Measurements from ENCODE around the gene DYRK1B. TPM values are rescaled to one million over a fixed set of nuclear protein-coding genes. Genes with fewer than 3 reads are reported as not detected.
"Not testable (repeated sequence)": the region's sequence is repeated elsewhere in the genome, so short reads cannot be mapped to it uniquely, and the experiment has no call there.

The DYRK1B gene
- polyA plus RNA-seq, 1 of the 3 experiments (the other 2 are of a cell fraction) = 17.2 TPM

DNA sequence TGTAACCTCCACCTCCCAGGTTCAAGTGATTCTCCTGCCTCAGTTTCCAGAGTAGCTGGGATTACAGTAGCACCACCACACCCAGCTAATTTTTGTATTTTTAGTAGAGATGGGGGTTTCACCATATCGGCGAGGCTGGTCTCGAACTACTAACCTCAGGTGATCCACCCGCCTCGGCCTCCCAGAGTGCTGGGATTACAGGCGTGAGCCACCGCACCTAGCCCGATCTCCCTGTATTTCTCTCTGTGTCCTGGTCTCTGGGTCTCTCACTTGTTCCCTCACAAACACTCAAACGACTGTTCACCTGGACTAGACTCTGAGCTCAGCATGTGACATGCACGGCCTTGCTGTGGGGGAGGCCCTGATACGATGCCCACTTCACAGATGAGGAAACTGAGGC lies 44.9 kb upstream of the DYRK1B start:
- 65% methylated on average over 11 of the region's 11 CpGs for WGBS (ENCODE audit: low lambda C conversion rate)
- H3F3A ChIP-seq (replicated peaks; ENCODE audit: insufficient read depth); H3K4me1 ChIP-seq (ENCODE audit: control insufficient read depth in 1 of 2, insufficient read depth in 2 of 2, low read depth in 1 of 2, low read length in 1 of 2); H3K9me3 ChIP-seq; H2AFZ ChIP-seq (ENCODE audit: low read depth); H3K9me2 ChIP-seq; H3K36me3 ChIP-seq (replicated peaks in 1 of 2; ENCODE audit: control insufficient read depth in 1 of 2, insufficient read depth in 2 of 2, low read length in 1 of 2); H3K27ac ChIP-seq (ENCODE audit: low read depth in 2 of 2, low read length in 1 of 2); H3K4me2 ChIP-seq; H4K20me1 ChIP-seq (ENCODE audit: insufficient read depth); H3K4me3 ChIP-seq (ENCODE audit: low read depth in 2 of 2, low read length in 1 of 2); H3K9ac ChIP-seq; H3K79me2 ChIP-seq (ENCODE audit: insufficient read depth); POLR2A ChIA-PET; DNase-seq; H3K27me3 ChIP-seq (ENCODE audit: insufficient read depth): not testable (repeated sequence)
- CTCF ChIA-PET = interaction anchor here (0.8 to 1.0 kb wide), 2 partner anchors 15 to 92 kb away, joined by 3 read pairs; partner anchors contain the start of gene PSMC4

DNA sequence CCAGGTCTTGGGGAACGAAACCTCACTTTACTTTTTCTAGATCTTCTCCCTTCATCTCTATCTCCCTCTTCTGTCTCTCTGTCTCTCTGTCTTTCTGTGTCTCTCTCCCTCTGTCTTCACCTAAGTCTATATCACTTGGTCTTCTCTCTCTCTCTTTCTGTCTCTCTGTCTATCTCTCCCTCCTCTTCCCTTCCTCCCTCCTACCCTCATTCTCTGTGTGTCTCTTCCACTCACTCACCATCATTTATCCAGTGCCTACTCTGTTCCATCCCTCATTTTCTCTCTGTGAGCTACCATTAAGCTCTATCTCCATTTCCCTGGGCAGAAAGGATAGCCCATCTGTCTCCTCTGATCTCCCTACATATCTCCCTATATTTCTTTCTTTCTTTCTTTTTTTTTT lies 44.4 kb upstream of the DYRK1B start:
- no peaks in the 10 kb centered on the region for H3K79me2 ChIP-seq (ENCODE audit: insufficient read depth)
- peak; percentile 26 for DNase-seq
- no peak overlapping the region for H3K4me2 ChIP-seq
- no peaks in the 10 kb centered on the region for H3K9me3 ChIP-seq
- CTCF ChIA-PET = interaction anchor here (1.0 kb wide), 1 partner anchor 93 kb away, joined by 3 read pairs; the partner anchor contains the start of gene PSMC4
- H3K4me1 ChIP-seq (ENCODE audit: control insufficient read depth in 1 of 2, insufficient read depth in 2 of 2, low read depth in 1 of 2, low read length in 1 of 2) = no peaks in the 10 kb centered on the region; a peak in 1 of 4 replicates
- H2AFZ ChIP-seq (ENCODE audit: low read depth) = no peak overlapping the region
- TF ChIP-seq TAF1 (IDR thresholded peaks at IDR 0.05; ENCODE audit: borderline replicate concordance, low read depth, low read length) (no peak), NRF1 (IDR thresholded peaks at IDR 0.05; ENCODE audit: low read depth, low read length) (no peak), SIN3A (IDR thresholded peaks at IDR 0.05; ENCODE audit: borderline replicate concordance, low read depth, low read length) (no peak), FOSL2 (IDR thresholded peaks at IDR 0.05; ENCODE audit: borderline replicate concordance, low read depth) (no peak), MEF2A (IDR thresholded peaks at IDR 0.05; ENCODE audit: borderline replicate concordance, low read depth) (no peak), EZH2phosphoT487 (IDR thresholded peaks at IDR 0.05; ENCODE audit: borderline replicate concordance, low read depth) (no peak), RAD21 (IDR thresholded peaks at IDR 0.05; ENCODE audit: low read length) (no peak), FOXJ3 (CRISPR knock-in tag; IDR thresholded peaks at IDR 0.05) (no peak)
- TF ChIP-seq, protein P1, sequence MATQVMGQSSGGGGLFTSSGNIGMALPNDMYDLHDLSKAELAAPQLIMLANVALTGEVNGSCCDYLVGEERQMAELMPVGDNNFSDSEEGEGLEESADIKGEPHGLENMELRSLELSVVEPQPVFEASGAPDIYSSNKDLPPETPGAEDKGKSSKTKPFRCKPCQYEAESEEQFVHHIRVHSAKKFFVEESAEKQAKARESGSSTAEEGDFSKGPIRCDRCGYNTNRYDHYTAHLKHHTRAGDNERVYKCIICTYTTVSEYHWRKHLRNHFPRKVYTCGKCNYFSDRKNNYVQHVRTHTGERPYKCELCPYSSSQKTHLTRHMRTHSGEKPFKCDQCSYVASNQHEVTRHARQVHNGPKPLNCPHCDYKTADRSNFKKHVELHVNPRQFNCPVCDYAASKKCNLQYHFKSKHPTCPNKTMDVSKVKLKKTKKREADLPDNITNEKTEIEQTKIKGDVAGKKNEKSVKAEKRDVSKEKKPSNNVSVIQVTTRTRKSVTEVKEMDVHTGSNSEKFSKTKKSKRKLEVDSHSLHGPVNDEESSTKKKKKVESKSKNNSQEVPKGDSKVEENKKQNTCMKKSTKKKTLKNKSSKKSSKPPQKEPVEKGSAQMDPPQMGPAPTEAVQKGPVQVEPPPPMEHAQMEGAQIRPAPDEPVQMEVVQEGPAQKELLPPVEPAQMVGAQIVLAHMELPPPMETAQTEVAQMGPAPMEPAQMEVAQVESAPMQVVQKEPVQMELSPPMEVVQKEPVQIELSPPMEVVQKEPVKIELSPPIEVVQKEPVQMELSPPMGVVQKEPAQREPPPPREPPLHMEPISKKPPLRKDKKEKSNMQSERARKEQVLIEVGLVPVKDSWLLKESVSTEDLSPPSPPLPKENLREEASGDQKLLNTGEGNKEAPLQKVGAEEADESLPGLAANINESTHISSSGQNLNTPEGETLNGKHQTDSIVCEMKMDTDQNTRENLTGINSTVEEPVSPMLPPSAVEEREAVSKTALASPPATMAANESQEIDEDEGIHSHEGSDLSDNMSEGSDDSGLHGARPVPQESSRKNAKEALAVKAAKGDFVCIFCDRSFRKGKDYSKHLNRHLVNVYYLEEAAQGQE (IDR thresholded peaks at IDR 0.05; ENCODE audit: low read depth, low read length) = no peak
- TF ChIP-seq, protein P2, sequence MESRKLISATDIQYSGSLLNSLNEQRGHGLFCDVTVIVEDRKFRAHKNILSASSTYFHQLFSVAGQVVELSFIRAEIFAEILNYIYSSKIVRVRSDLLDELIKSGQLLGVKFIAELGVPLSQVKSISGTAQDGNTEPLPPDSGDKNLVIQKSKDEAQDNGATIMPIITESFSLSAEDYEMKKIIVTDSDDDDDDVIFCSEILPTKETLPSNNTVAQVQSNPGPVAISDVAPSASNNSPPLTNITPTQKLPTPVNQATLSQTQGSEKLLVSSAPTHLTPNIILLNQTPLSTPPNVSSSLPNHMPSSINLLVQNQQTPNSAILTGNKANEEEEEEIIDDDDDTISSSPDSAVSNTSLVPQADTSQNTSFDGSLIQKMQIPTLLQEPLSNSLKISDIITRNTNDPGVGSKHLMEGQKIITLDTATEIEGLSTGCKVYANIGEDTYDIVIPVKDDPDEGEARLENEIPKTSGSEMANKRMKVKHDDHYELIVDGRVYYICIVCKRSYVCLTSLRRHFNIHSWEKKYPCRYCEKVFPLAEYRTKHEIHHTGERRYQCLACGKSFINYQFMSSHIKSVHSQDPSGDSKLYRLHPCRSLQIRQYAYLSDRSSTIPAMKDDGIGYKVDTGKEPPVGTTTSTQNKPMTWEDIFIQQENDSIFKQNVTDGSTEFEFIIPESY (IDR thresholded peaks at IDR 0.05; ENCODE audit: borderline replicate concordance, low read depth) = no peak
- TF ChIP-seq, protein P3, sequence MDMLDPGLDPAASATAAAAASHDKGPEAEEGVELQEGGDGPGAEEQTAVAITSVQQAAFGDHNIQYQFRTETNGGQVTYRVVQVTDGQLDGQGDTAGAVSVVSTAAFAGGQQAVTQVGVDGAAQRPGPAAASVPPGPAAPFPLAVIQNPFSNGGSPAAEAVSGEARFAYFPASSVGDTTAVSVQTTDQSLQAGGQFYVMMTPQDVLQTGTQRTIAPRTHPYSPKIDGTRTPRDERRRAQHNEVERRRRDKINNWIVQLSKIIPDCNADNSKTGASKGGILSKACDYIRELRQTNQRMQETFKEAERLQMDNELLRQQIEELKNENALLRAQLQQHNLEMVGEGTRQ (IDR thresholded peaks at IDR 0.05; ENCODE audit: borderline replicate concordance, low read depth, low read length) = no peak
- TF ChIP-seq, protein P4, sequence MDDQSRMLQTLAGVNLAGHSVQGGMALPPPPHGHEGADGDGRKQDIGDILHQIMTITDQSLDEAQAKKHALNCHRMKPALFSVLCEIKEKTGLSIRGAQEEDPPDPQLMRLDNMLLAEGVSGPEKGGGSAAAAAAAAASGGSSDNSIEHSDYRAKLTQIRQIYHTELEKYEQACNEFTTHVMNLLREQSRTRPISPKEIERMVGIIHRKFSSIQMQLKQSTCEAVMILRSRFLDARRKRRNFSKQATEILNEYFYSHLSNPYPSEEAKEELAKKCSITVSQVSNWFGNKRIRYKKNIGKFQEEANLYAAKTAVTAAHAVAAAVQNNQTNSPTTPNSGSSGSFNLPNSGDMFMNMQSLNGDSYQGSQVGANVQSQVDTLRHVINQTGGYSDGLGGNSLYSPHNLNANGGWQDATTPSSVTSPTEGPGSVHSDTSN (IDR thresholded peaks at IDR 0.05) = no peak
- no peak overlapping the region for H3K27ac ChIP-seq (ENCODE audit: low read depth in 2 of 2, low read length in 1 of 2)
- H3K4me3 ChIP-seq (ENCODE audit: low read depth in 2 of 2, low read length in 1 of 2) = no peak overlapping the region
- no peaks in the 10 kb centered on the region for H3K36me3 ChIP-seq (replicated peaks in 1 of 2; ENCODE audit: control insufficient read depth in 1 of 2, insufficient read depth in 2 of 2, low read length in 1 of 2)
- no peaks in the 10 kb centered on the region for H3K27me3 ChIP-seq (ENCODE audit: insufficient read depth)
- H3K9ac ChIP-seq = no peak overlapping the region
- no peaks in the 10 kb centered on the region for H3K9me2 ChIP-seq
- H4K20me1 ChIP-seq (ENCODE audit: insufficient read depth) = no peaks in the 10 kb centered on the region
- 63% methylated on average over 1 of the region's 1 CpG for WGBS (ENCODE audit: low lambda C conversion rate)
- POLR2A ChIA-PET = no interaction called here
- no peaks in the 10 kb centered on the region for H3F3A ChIP-seq (replicated peaks; ENCODE audit: insufficient read depth)

DNA sequence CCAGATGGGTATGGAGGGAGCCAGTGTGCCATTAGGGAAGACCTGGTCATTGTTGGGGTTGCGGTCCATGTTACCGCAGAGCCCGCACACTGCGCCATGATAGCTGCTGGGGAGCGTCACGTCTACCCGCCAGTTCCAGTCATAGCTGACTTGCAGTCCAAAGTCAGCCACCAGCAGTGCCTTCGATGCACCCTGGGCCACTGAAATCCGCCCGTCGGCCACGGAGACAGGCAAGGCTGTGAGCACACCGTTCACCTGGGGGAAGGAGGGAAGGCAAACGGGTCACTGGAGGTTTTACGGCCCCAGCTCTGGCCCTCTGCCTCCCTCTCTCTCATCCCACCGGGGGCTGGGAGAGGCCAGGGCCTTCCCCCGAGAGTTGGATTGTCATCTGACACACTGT lies 44.0 kb upstream of the DYRK1B start:
- H3K9ac ChIP-seq; H3K4me2 ChIP-seq; H3K27ac ChIP-seq (ENCODE audit: low read depth in 2 of 2, low read length in 1 of 2); H3F3A ChIP-seq (replicated peaks; ENCODE audit: insufficient read depth); DNase-seq; POLR2A ChIA-PET; H3K27me3 ChIP-seq (ENCODE audit: insufficient read depth); H3K36me3 ChIP-seq (replicated peaks in 1 of 2; ENCODE audit: control insufficient read depth in 1 of 2, insufficient read depth in 2 of 2, low read length in 1 of 2); H3K9me2 ChIP-seq; H4K20me1 ChIP-seq (ENCODE audit: insufficient read depth); H2AFZ ChIP-seq (ENCODE audit: low read depth); H3K9me3 ChIP-seq; CTCF ChIA-PET; H3K79me2 ChIP-seq (ENCODE audit: insufficient read depth); H3K4me3 ChIP-seq (ENCODE audit: low read depth in 2 of 2, low read length in 1 of 2); H3K4me1 ChIP-seq (ENCODE audit: control insufficient read depth in 1 of 2, insufficient read depth in 2 of 2, low read depth in 1 of 2, low read length in 1 of 2): not testable (repeated sequence)
- WGBS (ENCODE audit: low lambda C conversion rate) = 84% methylated on average over 16 of the region's 17 CpGs

All from SK-N-SH (cell line).